ENCODE results near the gene ANKRD11.

Gene ANKRD11

DNA sequence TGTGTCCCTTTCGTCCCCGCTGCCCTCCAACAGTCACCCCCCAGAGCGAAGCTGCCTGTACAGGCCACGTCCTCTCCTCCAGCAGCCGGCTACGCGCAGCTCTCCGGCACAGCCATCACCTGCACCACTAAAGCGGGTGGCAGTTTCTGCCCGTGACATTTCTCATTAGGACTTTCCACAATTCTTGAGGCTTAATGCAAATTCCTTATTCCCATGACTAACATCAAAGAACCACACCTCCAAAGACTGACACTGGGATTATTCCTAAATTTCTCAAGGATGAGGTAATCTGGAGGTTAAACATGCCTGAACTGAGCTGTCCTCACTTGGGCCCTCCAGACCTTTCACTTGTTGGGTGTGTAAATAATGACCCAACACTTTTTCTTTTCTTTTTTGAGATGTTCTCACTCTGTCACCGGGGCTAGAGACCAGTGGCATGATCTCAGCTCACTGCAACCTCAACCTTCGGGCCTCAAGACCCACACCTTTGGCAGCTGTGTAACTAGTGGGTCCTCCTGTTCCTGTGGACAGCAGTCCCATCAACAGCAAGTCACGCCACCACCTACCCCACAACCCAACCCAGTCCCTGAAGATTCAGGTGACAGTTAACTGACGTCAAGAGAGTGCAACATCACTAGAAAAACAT is 11.7 kb downstream of the ANKRD11 start:
- TF ChIP-seq, protein P1, sequence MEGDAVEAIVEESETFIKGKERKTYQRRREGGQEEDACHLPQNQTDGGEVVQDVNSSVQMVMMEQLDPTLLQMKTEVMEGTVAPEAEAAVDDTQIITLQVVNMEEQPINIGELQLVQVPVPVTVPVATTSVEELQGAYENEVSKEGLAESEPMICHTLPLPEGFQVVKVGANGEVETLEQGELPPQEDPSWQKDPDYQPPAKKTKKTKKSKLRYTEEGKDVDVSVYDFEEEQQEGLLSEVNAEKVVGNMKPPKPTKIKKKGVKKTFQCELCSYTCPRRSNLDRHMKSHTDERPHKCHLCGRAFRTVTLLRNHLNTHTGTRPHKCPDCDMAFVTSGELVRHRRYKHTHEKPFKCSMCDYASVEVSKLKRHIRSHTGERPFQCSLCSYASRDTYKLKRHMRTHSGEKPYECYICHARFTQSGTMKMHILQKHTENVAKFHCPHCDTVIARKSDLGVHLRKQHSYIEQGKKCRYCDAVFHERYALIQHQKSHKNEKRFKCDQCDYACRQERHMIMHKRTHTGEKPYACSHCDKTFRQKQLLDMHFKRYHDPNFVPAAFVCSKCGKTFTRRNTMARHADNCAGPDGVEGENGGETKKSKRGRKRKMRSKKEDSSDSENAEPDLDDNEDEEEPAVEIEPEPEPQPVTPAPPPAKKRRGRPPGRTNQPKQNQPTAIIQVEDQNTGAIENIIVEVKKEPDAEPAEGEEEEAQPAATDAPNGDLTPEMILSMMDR (IDR thresholded peaks at IDR 0.05; ENCODE audit: control extremely low read depth, extremely low read depth, low read depth, missing control alignments): no peak
- no peak for DNase-seq (ENCODE audit: extremely low spot score)
- CTCF ChIA-PET: interaction anchor here (0.8 to 2.1 kb wide), 2 partner anchors 9 to 12 kb away, joined by 3 to 7 read pairs; no protein-coding TSS in a partner anchor
- POLR2A ChIA-PET: interaction anchor here (1.1 to 1.6 kb wide), 2 partner anchors 11 to 23 kb away, joined by 3 read pairs; partner anchors contain the start of gene ANKRD11

DNA sequence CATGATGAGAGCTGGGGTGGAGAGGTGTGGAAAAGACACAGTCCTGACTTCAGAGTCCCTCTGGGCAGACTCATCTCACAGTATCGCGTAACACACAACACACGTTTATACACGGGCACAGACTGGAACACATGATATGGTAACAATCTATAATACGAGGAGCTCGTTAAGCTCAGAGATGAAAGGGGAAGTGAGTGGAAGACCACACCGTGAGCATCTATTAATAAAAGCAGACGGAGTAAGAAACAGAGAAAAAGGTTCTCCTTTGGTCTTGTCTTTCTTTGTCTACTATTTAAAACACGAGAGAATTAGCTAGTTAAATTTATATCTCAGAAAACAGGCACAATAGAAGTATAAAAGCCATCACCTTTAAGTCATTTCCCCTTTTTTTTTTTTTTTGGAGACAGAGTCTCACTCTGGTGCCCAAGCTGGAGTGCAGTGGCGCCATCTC is 13.5 kb downstream of the ANKRD11 start:
- CTCF ChIA-PET: interaction anchor here (0.9 to 1.5 kb wide), 4 partner anchors 9 to 18 kb away, joined by 3 to 5 read pairs (median 4); no protein-coding TSS in a partner anchor
- peak; percentile 71 for DNase-seq (ENCODE audit: extremely low spot score)
- POLR2A ChIA-PET: interaction anchor here (0.6 to 1.6 kb wide), 10 partner anchors 8 to 503 kb away, joined by 3 to 9 read pairs (median 4); no protein-coding TSS in a partner anchor

DNA sequence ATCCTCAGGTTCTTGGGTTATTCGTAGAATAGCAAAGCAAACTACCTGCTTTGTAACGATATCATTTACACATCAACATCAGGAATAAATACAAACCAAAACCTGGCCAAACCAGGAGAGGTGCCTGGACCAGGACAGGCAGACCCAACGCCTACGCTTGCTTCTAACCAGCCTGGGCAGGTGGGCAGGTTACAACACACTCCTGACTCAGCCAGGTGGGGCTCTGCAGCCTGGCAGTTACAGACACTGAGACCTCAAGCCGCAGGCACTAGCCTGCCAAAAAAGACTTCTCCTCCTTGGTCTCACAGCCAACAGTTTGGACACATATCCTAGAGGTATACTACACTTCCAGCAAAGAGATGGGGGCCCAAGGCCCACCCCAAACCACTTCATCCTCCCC is 14.0 kb downstream of the ANKRD11 start:
- CTCF ChIA-PET: interaction anchor here (0.9 to 1.5 kb wide), 4 partner anchors 9 to 18 kb away, joined by 3 to 5 read pairs (median 4); no protein-coding TSS in a partner anchor
- DNase-seq (ENCODE audit: extremely low spot score): no peak
- TF ChIP-seq, protein P1 (IDR thresholded peaks at IDR 0.05; ENCODE audit: control extremely low read depth, extremely low read depth, low read depth, missing control alignments): no peak
- POLR2A ChIA-PET: interaction anchor here (0.7 to 1.6 kb wide), 6 partner anchors 9 to 22 kb away, joined by 3 to 9 read pairs (median 6); no protein-coding TSS in a partner anchor

More for the DNA sequence above, 13.5 kb downstream of the ANKRD11 start:
- TF ChIP-seq, protein P1 (IDR thresholded peaks at IDR 0.05; ENCODE audit: control extremely low read depth, extremely low read depth, low read depth, missing control alignments): no peak

DNA sequence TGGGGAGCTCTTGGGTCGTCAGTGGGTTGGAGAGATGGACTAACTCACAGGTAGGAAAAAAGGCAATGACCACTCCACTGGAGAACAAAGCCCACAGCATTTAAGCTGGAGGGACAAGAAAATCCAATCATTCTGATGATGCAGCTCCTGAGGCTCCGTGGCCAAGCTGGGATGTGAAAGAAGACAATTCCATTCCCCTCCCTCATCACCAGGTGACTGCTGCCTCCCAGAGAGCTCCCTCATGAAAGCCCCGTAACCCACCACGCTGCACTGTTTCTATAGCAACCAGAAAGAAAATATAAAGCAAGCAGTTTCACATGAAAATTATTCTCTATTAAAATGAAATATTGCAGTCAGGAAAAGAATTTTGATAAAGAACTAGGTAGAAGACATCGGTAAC is 15.2 kb downstream of the ANKRD11 start:
- ChIA-PET CTCF (interaction anchor here (1.0 to 1.2 kb wide), 2 partner anchors 9 to 32 kb away, joined by 3 read pairs; no protein-coding TSS in a partner anchor), POLR2A (interaction anchor here (1.2 to 1.5 kb wide), 2 partner anchors 10 to 29 kb away, joined by 3 to 10 read pairs; no protein-coding TSS in a partner anchor)
- TF ChIP-seq, protein P1 (IDR thresholded peaks at IDR 0.05; ENCODE audit: control extremely low read depth, extremely low read depth, low read depth, missing control alignments): no peak
- no peak for DNase-seq (ENCODE audit: extremely low spot score)

DNA sequence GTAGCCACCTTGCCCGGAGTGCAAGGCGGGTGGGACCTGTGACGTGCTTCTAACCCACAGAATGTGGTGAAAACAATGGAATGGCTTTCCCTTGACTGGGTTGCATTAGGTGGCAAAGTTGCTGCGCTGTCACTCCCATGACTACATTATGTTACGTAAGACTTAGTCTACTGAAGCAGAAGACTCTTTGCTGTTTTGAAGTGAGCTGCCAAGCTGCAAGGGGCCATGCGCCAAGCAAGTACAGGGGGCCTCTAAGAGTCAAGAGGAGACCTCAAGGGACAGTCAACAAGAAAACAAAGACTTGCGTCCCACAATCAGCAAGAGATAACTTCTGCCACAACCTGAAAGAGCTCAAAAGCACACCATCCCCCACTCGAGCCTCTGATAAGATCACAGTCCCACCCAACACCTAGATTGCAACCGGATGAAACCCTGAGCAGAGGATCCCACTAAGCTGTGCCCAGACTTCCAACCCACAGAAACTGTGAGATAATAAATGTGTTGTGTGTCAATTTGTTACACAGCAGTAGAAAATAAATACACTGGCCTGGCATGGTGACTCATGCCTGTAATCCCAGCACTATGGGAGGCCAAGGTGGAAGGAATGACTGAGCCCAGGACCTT is 16.5 kb downstream of the ANKRD11 start:
- DNase-seq (ENCODE audit: extremely low spot score): no peak
- TF ChIP-seq, protein P1 (IDR thresholded peaks at IDR 0.05; ENCODE audit: control extremely low read depth, extremely low read depth, low read depth, missing control alignments): no peak
- ChIA-PET POLR2A (interaction anchor here (0.6 to 1.5 kb wide), 2 partner anchors 9 to 11 kb away, joined by 4 to 10 read pairs; no protein-coding TSS in a partner anchor), CTCF (interaction anchor here (1.2 kb wide), 1 partner anchor 30 kb away, joined by 3 read pairs; no protein-coding TSS in a partner anchor)

DNA sequence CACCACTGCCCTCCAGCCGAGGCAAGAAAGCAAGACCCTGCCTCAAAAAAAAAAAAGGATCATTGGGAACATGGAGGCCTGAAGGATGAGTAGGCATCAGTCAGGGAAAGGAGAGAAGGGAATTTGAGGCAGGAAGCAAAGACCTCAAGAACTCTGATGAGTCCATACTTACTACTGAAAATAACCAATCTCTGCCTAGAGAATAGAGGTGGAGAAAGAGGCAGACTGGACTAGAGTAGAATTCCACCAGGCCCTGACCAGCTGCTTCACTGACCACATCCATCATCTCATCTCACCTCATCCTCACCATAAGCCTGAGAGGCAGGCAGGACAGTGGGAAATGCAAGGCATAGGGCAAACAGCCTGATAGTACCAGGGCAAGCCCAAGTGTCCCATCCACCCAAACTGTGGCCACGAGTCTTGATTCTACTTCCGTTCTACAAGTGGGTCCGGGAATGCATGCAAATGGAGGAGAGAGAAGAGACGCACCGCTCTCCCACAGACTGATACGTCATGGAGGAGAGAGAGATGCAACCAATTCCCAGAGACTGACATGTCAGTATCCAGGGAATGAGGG is 17.1 kb downstream of the ANKRD11 start:
- TF ChIP-seq, protein P1 (IDR thresholded peaks at IDR 0.05; ENCODE audit: control extremely low read depth, extremely low read depth, low read depth, missing control alignments): no peak
- CTCF ChIA-PET: no interaction called here
- DNase-seq (ENCODE audit: extremely low spot score): no peak
- POLR2A ChIA-PET: interaction anchor here (0.5 kb wide), 1 partner anchor 13 kb away, joined by 3 read pairs; no protein-coding TSS in a partner anchor
